Fibroblast of skin of abdomen (primary cell): ENCODE results near the gene FKBP6.
"Not testable (repeated sequence)": the region's sequence is repeated elsewhere in the genome, so short reads cannot be mapped to it uniquely, and the experiment has no call there.

Experiments
- DNase-seq: peaks from one replicate; pipeline ENCODE4 v3.0.0-alpha.2; 2013

Gene FKBP6

DNA sequence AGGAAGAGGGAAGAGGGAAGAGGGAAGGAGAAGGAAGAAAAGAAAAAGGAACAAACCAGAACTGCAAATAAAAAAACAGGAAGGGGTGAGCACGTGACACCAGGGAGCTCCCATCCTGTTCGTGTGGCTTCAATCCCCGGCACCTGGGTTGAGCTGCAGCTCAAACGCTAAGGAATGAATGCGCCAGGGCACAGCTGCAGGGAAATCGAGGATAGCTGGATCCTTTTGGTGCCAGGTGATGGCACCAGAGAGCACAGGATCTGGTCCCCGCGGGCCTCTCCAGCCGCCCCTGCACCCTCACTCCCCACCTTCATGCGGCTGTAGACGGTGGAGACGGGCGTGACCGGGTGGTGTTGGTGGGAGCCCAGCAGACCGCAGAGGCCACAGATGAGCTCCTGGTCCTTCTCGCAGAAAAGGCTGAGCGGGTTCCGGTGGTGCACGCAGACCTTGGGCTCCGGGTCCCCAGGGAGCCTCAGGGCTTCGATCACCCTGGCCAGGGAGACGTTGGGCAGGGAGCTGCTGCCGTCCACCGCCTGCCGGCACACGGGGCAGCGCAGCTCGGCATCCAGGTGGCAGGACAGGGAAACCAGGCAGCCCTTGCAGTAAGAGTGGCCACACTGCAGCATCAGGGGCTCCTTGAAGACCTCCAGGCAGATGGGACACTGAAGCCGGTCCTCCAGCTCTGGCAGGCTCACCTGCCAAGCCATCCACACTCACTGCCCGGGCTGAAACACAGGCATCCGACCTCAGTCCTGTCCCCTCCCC lies 3.7 kb upstream of the FKBP6 start:
- DNase-seq: peak; percentile 43

DNA sequence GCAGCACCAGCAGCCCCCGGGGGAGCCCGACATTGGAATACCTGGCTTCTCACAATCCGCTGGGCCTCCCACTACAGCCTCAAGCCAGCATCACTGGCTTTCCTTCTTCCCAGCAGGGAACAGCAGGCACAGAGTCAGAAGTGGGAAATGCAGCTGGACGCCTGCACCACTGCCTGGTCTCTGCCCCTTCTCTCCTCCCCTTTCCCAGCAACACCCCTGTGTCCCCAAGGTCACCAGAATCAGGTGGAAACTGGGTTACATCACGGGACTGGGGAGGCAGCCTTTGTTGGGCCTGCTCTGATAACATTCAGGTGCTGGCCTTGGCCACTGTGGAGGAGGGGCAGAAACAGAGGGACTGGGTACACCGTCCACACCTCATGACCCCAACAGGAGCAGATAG lies 2.5 kb upstream of the FKBP6 start:
- not testable (repeated sequence) for DNase-seq

DNA sequence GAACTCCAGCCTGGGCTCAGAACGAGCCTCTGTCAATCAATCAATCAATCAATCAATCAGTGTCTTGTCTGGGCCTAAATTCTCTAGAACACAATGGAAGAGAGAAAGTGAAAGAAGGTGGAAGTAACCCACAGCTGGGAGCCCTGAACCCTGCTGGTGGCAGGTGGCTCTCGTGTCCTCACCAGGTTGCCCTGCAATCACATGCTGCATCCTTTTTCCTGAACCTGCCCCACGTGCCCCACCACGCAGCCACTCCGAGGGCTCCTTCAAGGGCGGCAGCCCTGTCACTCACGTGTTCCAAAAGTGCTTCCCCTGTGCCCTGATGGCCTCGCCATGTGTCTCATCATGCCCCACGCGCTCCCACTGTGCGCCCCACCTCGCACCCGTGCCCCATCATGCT lies 512 bp upstream of the FKBP6 start:
- DNase-seq: not testable (repeated sequence)

GRCh38 chr7:73328696-73329095 lies 735 bp downstream of the FKBP6 start:
- no peak for DNase-seq

- DNase-seq: peak; percentile 37
Observed at GRCh38 chr7:73329861-73330581, 2.1 kb downstream of the FKBP6 start.

DNA sequence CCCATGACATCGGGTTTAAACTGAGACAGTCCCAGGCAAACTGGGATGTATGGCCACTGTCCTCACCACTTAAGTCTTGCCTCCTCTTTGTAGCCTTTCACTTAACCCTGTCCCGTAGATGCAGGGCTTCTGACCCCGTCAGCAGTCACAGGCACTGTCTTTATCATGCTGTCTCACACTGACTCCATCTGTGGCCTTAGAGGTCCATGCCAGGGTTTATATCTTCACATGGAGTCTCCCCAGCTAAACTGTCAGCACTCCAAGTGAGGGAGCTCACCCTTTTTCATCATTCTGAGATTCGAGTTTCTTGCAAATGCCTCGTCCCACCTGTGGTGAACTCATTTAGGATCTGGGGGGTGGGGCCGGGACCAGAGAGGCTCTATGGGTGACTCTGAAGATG lies 2.8 kb downstream of the FKBP6 start:
- DNase-seq: no peak

DNA sequence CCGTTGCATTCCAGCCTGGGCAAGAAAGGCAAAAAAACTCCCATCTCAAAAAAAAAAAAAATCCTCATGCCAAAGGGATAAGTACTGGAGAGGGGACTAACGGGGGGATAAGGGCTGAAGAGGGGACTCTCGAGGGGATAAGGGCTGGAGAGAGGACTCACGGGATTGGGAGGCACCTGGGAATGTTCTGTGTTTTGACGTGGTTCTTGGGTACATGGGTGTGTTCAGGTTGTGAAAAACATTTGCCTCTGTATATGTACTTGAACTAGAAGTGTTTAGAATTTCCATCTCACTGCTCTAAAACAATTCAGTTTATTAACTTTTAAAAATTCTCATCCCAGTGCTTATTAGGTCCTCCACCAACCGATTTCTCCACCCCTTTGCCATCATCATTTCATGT lies 4.5 kb downstream of the FKBP6 start:
- DNase-seq: no peak

DNA sequence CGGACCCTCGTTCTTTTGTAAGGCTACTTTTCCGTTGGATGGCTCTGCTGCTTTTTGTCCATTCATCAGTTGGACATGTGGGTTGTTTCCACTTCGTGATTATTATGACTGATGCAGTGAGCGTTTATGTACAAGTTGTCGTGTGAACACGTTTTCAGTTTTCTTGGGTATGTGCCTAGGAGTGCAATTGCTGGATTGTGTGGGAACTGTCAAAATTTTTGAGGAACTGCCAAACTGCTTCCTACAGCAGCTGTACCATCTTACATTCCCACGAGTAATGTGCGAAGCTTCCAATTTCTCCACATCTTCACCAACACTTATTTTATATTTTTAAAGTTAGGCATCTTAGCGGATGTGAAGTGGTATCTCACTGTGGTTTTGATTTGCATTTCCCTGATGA lies 10.4 kb downstream of the FKBP6 start:
- DNase-seq: no peak

GRCh38 chr7:73340514-73340913 lies 12.6 kb downstream of the FKBP6 start:
- no peak for DNase-seq

GRCh38 chr7:73341877-73342276 lies 13.9 kb downstream of the FKBP6 start:
- DNase-seq: peak; percentile 72

DNA sequence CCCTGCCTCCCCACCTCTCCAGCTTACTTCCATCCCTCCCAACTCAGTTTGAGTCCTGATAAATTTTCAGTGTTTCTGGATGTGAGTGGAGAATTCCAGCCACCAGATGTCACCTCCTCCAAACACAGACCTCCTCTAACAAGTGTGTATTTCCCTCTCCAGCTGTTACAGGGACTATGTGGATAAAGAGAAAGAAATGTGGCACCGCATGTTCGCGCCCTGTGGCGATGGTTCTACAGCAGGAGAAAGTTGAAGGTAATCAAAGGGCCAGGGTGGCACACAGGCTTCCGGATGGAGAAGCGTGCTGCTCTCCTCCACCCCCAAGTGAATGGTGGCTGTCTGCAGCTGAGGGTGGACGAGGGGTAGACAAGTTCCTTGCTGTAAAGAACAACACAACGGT lies 14.7 kb downstream of the FKBP6 start:
- peak; percentile 59 for DNase-seq

DNA sequence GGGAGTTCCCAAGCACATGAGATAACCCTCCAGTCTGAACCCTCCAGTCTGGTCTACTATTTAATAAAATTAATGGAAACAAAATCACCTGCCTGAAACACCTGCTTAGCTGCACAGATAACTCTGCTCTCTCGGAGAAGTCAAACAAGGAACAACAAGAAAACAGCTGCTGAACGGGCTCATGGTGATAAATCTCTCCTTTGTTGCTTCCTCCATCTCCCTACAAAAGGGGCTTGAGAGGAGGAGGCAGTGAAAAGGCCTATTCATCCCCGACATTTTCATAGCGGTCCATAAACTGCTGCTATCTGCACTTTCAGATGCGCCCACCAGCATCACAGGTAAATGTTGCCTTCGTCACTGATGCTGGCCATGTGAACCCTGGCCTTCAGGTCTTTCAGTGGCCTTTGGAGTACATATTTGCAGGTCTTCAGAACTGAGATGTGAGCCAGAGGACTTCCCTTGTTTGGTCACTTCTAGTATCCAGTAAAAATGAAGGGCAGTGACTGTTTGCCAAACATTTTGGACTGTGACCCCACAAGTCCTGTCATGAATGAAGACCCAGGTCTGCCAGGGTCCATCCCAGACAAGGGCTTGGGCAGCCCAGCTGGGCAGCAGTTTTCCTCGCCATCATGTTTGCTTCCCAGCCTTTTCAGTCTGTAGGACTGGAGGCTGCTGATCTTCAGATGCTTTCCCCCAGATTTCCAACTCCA lies 15.9 kb downstream of the FKBP6 start:
- DNase-seq: no peak

DNA sequence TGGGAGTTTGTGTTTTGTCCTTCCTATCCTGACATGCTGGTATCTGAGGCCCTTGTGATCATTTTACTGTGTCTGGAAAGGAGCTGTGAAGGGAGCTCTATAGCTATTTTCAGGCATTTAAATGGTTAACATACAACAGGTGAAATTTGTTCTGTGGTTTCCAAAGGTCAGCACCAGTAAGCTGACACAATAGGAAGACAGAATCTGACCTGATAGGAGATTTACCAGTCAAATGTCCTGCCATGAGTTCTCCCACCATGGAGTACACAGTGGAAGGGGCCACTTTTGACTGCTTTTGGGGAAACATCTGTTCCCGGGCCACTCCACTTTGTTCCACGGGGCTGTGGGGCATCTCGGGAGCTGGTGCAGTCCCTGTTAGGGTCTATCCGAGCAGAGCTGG lies 17.6 kb downstream of the FKBP6 start:
- no peak for DNase-seq

GRCh38 chr7:73345951-73346350 lies 18.0 kb downstream of the FKBP6 start:
- no peak for DNase-seq

DNA sequence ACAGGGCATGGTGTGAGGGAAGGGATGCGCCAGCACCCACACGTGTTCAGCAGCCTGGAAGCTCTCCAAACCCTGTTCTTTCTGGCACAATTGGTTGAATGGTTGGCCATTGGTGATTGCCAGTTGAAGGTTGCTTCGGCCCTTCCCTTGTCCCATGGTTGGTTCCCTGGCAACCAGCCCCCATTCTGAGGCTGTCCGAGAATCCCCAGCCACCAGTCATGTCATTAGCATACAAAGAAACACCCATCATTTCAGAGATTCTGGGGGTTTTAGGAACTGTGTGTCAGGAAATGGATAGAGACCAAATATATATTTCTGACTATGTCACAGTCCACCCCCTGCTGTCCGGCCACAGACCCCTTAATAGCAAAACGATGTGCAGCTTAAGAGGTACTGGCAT lies 21.8 kb downstream of the FKBP6 start:
- no peak for DNase-seq

DNA sequence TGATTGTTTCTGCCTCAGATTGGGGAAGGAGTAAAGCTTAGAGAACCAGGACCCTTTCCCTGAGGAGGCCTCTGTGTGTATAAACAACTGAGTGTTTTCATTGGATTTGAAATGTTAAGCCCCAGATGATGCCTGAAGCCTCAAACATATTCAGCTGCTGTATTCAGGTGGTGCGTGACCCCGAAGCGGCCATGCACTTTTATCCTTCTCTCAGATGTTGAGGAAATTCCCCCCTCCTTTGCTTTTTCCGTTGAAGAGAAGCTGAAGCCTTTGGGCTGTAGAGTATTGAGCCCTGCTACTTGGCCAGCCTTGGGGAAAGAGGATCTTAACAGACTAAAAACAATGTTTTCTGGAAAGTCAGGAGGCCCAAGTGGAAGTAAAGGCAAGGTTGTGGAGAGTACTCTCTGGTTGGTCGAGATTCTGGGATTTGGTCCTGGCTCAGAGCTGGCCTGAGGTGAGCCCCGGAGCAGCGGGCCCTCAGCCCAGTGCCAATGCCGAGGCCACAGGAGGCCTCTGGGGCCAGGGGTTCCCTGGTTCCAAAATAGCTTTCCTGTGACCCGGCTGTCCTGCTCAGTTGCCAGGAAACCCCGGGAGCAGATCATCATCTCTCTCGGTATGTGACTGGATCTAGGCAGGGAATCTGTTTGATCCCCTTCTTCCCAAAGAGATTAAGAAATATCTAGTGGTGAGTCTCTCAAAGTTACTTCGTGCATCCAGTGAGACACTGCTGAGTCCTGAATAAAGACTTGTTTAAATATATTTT lies 22.5 kb downstream of the FKBP6 start:
- no peak for DNase-seq

DNA sequence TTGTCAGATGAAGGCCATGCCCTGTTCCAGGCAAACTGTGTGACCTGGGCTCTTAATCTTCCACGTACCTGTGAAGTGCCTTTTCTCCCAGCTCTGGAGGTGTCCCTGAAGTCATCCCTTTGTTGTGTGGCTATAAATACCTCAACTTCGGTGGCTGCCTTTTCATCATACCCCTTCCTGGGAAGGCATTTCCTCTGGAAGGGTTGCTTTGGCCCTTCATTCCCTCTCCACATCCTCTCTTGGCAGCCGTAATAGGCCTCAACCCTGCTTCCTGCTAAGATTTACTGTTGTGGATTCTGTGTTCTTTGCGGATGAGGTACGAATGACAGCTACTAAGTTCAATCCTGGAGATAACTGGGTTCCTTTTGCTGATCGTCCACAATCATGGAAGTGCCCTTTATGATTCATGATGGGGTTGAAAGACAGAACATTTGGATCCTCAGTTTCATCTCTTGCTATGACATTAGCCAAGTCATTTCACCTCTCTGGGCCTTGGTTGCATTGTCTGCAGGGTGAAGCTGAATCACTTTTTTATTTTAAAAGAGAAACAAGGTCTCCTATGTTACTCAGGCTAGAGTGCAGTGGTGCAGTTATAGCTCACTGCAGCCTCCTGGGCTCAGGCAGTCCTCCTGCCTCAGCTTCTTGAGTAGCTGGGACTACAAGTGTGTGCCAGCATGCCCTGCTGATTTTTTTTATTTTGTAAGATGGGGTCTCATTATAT lies 23.6 kb downstream of the FKBP6 start:
- no peak for DNase-seq

GRCh38 chr7:73352784-73353183 lies 24.8 kb downstream of the FKBP6 start:
- no peak for DNase-seq

GRCh38 chr7:73353243-73353642 lies 25.3 kb downstream of the FKBP6 start:
- no peak for DNase-seq

- DNase-seq: no peak
Observed at GRCh38 chr7:73354196-73354595, 26.2 kb downstream of the FKBP6 start.

GRCh38 chr7:73354821-73355220 lies 26.9 kb downstream of the FKBP6 start:
- DNase-seq: no peak

GRCh38 chr7:73356159-73356558 lies 28.2 kb downstream of the FKBP6 start:
- DNase-seq: no peak
